DOHH2 (cell line): ENCODE measurements around the gene DAP.

Experiments used
- H3F3A ChIP-seq: fragments of 200-600 bp; sonication (generic), shearing (Covaris generic); 2 replicates; pipeline ENCODE4 v1.6.0; 2016; ENCODE audit warnings: antibody characterized with exemption, mild to moderate bottlenecking; ENCODE audit not compliant: control insufficient read depth, insufficient read depth
- H3K27ac ChIP-seq: fragments of 200-600 bp; sonication (generic); 2 replicates; pipeline ENCODE4 v1.5.1; 2014; ENCODE audit warnings: low read depth, mild to moderate bottlenecking, low read length, moderate library complexity
- H3K27me3 ChIP-seq: fragments of 200-600 bp; sonication (generic); 2 replicates; pipeline ENCODE4 v1.6.1; 2014; ENCODE audit warnings: mild to moderate bottlenecking, low read length, mixed read lengths; ENCODE audit not compliant: control insufficient read depth
- H3K36me3 ChIP-seq: fragments of 200-600 bp; sonication (generic); 2 replicates; pipeline ENCODE4 v1.6.1; 2014; ENCODE audit warnings: mild to moderate bottlenecking, low read length, moderate library complexity, mixed read lengths; ENCODE audit not compliant: control insufficient read depth
- H3K4me1 ChIP-seq: fragments of 200-600 bp; sonication (generic); 2 replicates; pipeline ENCODE4 v1.6.1; 2014; ENCODE audit warnings: mild to moderate bottlenecking, low read length, mixed read lengths; ENCODE audit not compliant: control insufficient read depth
- H3K4me2 ChIP-seq: fragments of 200-600 bp; sonication (generic); 2 replicates; pipeline ENCODE4 v1.6.0; 2014; ENCODE audit warnings: mild to moderate bottlenecking, low read length, moderate library complexity
- H3K4me3 ChIP-seq: fragments of 200-600 bp; sonication (generic); 2 replicates; pipeline ENCODE4 v1.5.1; 2014; ENCODE audit warnings: mild to moderate bottlenecking, low read length, mixed read lengths
- H3K79me2 ChIP-seq: fragments of 200-600 bp; sonication (generic); 2 replicates; pipeline ENCODE4 v1.6.1; 2014; ENCODE audit warnings: mild to moderate bottlenecking, low read length, mixed read lengths; ENCODE audit not compliant: control insufficient read depth
- H3K9me2 ChIP-seq: fragments of 200-600 bp; sonication (generic); replicated peaks from 2 replicates; pipeline ENCODE4 v1.6.1; 2014; ENCODE audit warnings: mild to moderate bottlenecking, low read length, mixed read lengths; ENCODE audit not compliant: control insufficient read depth
- H3K9me3 ChIP-seq: fragments of 200-600 bp; sonication (generic); 2 replicates; pipeline ENCODE4 v1.6.1; 2014; ENCODE audit warnings: antibody characterized with exemption, low read length, mixed read lengths; ENCODE audit not compliant: control insufficient read depth, insufficient read depth
- H4K20me1 ChIP-seq: fragments of 200-600 bp; sonication (generic); 2 replicates; pipeline ENCODE4 v1.6.0; 2014; ENCODE audit warnings: low read depth, mild to moderate bottlenecking, antibody characterized with exemption, low read length, moderate library complexity; ENCODE audit not compliant: control insufficient read depth, insufficient read depth
- EZH2phosphoT487 ChIP-seq: fragments of 200-600 bp; sonication (generic); IDR thresholded peaks from 2 replicates; pipeline ENCODE4 v1.6.1; 2017; ENCODE audit warnings: borderline replicate concordance, mild to moderate bottlenecking, antibody characterized with exemption, low read length, moderate library complexity, mixed read lengths
- TF ChIP-seq, protein P1 (sequence below): fragments of 200-600 bp; sonication (generic); IDR thresholded peaks from one replicate; pipeline ENCODE4 v1.5.1; 2014; ENCODE audit warnings: antibody characterized with exemption, mild to moderate bottlenecking, low read depth, low read length; ENCODE audit not compliant: poor library complexity, severe bottlenecking

The DAP gene

DNA sequence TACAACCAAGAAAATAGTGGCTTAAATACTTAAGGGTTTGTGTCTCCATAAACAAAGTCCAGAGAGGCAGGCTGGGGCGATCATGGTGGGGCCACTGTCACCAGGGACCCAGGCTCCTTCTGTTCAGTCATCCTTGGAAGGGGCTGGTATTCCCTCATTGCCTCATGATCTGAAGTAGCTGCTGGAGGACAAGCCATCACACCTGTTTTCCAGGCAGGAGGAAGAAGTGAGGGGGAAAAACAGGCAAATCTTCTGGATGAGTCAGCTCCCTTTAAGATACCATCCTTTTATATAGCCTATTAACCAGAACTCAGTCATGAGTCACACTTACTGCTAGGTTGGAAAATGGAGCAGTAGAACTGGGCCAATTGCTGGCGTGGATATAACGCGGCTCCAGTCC, 92.3 kb downstream of the DAP start:
- no peak overlapping the region for H3K4me2 ChIP-seq
- no peak overlapping the region for H3K4me3 ChIP-seq
- H3K36me3 ChIP-seq, result no peaks in the 10 kb centered on the region
- H3K4me1 ChIP-seq, result no peaks in the 10 kb centered on the region
- no peaks in the 10 kb centered on the region for H3F3A ChIP-seq
- H3K79me2 ChIP-seq, result no peaks in the 10 kb centered on the region
- TF ChIP-seq EZH2phosphoT487, result no peak
- TF ChIP-seq, protein P1, sequence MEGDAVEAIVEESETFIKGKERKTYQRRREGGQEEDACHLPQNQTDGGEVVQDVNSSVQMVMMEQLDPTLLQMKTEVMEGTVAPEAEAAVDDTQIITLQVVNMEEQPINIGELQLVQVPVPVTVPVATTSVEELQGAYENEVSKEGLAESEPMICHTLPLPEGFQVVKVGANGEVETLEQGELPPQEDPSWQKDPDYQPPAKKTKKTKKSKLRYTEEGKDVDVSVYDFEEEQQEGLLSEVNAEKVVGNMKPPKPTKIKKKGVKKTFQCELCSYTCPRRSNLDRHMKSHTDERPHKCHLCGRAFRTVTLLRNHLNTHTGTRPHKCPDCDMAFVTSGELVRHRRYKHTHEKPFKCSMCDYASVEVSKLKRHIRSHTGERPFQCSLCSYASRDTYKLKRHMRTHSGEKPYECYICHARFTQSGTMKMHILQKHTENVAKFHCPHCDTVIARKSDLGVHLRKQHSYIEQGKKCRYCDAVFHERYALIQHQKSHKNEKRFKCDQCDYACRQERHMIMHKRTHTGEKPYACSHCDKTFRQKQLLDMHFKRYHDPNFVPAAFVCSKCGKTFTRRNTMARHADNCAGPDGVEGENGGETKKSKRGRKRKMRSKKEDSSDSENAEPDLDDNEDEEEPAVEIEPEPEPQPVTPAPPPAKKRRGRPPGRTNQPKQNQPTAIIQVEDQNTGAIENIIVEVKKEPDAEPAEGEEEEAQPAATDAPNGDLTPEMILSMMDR, result no peak
- no peaks in the 10 kb centered on the region for H3K9me2 ChIP-seq
- no peak overlapping the region for H3K27ac ChIP-seq
- no peaks in the 10 kb centered on the region for H3K9me3 ChIP-seq
- no peaks in the 10 kb centered on the region for H4K20me1 ChIP-seq
- peaks cover 10% of the 10 kb centered on the region for H3K27me3 ChIP-seq

GRCh38 chr5:10667431-10668057, 93.5 kb downstream of the DAP start:
- H3K4me2 ChIP-seq, result no peak overlapping the region
- no peaks in the 10 kb centered on the region for H3F3A ChIP-seq
- no peaks in the 10 kb centered on the region for H3K79me2 ChIP-seq
- H3K27ac ChIP-seq, result no peak overlapping the region
- no peaks in the 10 kb centered on the region for H3K9me2 ChIP-seq
- no peak overlapping the region for H3K4me3 ChIP-seq
- H4K20me1 ChIP-seq, result no peaks in the 10 kb centered on the region
- H3K9me3 ChIP-seq, result no peaks in the 10 kb centered on the region
- H3K4me1 ChIP-seq, result no peaks in the 10 kb centered on the region
- no peaks in the 10 kb centered on the region for H3K36me3 ChIP-seq
- peaks cover 10% of the 10 kb centered on the region for H3K27me3 ChIP-seq
- TF ChIP-seq, protein P1, result no peak

- H3K9me3 ChIP-seq, result no peaks in the 10 kb centered on the region
- no peak overlapping the region for H3K27ac ChIP-seq
- H3K9me2 ChIP-seq, result no peaks in the 10 kb centered on the region
- no peak overlapping the region for H3K4me2 ChIP-seq
- no peaks in the 10 kb centered on the region for H3K36me3 ChIP-seq
- H4K20me1 ChIP-seq, result no peaks in the 10 kb centered on the region
- no peaks in the 10 kb centered on the region for H3K79me2 ChIP-seq
- no peak overlapping the region for H3K4me3 ChIP-seq
- H3K4me1 ChIP-seq, result no peaks in the 10 kb centered on the region
- TF ChIP-seq EZH2phosphoT487, result no peak
- TF ChIP-seq, protein P1, result no peak
- H3F3A ChIP-seq, result no peaks in the 10 kb centered on the region
- peaks cover 10% of the 10 kb centered on the region for H3K27me3 ChIP-seq
Measured at GRCh38 chr5:10666531-10667299, 94.3 kb downstream of the DAP start.
